ENCODE results near the gene ALOX15.
"Not testable (repeated sequence)": the region's sequence is repeated elsewhere in the genome, so short reads cannot be mapped to it uniquely, and the experiment has no call there.

ALOX15 gene

DNA sequence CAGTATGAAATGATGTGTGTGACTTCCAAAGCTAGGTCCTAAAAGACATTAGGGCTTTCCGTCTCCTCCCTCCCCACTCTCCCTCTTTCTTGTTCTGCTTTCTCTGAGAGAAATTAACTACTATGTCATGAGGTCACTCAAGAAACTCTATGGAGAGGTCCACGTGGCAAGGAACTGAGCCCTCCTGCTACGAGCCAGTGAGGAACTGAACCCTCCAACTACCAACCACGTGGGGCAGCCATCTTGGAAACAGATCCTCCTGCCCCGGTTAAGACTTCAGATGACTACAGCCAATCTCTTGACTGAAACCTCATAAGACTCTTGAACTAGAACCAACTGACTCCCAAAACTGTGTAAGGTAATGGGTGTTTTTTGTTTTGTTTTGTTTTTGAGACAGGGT, 4.2 kb upstream of the ALOX15 start:
- no peak for DNase-seq

DNA sequence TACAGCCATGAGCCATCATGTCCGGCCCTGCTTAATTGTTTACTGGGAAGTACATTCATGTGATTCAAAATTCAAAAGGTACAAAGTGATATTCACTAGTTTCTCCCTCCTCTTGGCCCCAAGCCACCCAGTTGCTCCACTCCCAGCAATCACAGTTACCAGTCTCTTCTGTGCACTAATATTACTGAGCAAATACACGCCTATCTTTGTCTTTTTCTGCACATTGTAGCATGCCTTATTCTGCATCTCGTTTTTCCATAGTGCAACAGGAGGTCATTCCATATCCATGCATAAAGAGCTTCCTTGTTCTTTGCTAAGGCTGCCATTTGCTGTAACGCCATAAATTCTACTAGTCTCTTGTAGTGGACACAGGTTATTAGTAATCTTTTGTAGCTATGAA, 2.2 kb upstream of the ALOX15 start:
- DNase-seq = no peak

DNA sequence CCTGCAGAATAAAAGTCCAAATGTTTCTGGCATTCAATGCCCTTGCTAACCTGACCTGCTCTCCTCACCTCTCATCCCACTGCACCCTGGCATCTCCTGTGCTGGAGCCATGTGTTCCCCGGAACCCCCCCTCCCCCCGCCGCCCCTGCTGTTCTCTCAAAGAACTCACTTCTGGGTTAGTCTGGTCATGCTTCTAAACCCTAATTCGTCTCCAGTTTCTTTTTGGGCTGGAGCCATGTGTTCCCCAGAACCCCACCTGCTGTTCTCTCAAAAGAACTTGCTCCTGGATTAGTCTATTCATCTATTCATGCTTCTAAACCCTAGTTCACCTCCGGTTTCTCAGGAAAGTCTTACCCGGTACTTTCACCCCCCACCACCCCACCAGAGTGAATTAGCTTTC, 808 bp upstream of the ALOX15 start:
- DNase-seq = no peak

DNA sequence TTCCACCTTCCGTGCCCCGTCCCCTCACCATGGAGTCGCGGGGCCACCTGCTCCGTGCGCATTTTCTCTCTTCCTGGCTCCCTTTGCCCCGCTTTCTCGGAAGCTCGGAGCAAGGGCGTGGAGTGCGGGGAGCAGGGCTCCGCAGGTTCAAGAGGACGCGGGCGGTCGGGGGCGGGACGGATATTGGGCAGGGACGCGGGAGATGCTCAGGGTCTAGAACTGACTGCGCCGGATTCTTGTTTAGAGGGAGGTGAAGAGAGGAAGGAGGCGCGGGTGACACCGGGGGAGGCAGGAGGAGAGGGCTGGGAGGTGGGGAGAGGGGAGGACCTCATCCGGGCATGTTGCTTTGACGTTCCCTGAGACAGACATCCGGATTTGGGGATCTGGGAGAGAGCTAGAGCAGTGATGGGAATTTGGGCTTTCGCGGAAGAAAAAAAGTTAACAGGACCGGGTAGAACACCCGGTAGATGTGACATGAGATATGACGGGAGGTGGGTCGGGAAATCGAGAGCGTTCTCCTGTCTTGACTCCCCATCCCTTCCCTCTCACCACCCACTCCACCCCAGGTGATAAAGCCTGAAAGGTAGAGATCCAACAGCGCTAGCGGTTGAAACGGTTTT, 799 bp downstream of the ALOX15 start:
- DNase-seq = peak; percentile 5

DNA sequence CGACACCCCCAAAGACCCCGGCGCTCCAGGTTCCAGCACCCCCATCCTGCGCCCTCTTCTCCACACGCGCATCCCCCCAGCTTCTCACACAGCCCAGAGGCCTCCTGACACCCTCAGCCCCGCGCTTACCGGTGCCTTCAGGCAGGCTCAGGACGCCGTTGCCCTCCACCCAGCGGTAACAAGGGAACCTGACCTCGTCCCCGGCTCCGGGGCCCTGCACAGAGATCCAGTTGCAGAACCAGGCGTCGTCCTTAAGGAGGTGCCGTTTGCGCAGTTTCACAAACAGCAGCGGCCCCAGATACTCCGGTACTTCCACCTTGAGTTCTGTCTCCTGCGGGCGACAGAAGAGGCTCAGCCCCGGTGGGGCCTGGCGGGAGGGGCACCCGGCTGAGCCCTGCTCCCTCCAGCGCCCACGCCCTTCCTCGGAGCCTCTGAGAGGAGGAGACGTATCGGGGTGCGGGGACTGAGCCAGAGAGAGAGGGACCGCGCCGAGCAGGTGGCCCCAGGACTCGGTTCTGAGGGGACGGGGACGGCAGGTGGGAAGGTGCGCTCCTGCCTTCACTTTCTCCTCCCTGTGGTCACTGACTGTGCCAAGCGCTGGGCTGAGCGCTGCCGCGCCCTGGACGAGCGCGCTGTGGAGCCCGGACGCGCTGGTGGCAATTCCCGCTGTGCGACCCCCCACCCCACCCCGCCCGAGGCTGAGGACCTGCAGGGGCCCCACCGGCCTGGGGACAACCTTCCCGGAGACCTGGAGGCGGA, 2.0 kb downstream of the ALOX15 start:
- DNase-seq = not testable (repeated sequence)

DNA sequence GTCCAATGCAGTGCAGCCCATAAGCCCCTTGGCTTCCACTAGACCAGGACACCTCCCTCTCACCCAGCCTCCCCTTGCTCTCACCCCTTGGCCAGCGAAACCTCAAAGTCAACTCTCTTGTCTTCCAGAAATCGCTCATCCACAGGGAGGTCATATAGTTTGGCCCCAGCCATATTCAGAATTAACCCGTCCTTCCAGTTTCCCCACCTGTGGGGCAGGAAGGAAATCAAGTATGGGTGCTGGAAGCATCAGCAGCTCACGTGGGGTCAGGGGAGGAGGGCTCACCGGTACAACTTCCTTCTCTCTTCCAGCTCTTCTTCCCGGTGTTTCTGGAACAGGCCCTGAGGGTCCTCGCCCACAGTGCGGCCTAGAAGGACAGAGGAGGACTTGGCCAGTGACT, 2.7 kb downstream of the ALOX15 start:
- not testable (repeated sequence) for DNase-seq

DNA sequence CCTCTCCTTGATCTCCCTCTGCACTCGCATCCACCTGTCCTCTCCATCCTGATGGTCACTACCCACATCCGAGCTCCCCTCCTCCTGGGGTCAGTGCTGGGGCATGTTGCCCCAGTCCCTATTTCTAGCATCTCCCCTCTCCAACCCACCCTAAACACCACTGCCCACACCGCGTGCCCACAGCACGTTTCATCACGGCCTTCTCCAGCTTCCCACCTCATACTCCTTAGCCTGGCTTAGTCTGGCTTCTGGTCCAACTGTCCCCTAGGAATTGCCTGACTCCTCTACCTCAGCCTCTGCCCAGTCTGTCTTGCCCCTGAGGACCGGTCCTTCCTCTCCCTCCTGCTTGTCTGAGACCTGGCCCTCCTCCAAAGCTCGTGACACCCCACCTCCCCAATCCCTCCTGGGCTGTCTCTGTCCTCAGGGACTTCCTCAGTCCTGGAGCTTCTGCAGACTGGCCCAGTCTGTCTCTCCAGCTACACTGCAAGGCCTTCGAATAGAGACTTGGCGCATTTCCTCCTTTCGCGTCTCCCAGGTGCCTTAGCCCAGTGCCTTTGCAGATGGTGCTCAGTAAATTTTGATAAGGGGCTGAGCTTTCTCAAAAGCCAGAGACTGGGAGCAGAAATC, 4.9 kb downstream of the ALOX15 start:
- no peak for DNase-seq

DNA sequence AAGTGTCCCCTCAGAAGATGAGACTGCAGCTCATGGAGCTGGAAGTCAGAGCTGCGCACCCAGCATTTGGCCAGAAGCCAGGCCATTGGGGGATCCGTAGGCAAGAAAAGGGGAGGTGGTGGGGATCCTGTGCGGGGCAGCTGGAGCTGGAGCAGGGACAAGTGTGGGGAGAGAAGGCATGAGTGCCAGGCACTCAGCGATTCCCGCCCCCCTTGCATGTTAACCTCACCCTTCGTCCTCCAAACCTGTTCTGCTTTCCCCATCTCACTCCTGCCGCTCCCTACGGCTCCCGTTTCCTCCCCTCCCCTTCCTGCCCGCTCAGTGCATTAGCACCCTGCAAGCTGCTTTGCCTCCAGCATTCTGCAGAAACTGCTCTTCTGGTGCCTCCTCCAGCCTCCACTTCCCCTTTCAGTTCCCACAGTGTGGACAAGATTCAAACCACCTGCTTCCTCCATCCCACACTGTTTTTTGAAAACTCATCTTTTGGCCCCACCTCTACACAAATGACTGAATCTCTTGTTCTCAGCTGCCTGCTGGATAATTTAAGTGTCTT, 5.6 kb downstream of the ALOX15 start:
- no peak for DNase-seq

DNA sequence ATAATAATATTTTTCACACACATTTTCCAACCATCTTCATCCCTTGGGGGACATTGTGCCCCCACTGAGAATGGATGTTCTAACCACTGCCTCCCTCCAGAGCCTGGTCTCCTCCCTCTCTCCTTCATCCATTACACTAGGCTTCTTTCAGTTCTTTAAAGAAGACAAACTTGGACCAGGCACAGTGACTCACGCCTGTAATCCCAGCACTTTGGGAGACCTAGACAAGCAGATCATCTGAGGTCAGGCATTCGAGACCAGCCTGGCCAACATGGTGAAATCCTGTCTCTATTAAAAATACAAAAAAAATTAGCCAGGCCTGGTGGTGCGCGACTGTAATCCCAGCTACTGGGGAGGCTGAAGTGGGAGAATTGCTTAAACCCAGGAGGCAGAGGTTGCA, 6.5 kb downstream of the ALOX15 start:
- no peak for DNase-seq

DNA sequence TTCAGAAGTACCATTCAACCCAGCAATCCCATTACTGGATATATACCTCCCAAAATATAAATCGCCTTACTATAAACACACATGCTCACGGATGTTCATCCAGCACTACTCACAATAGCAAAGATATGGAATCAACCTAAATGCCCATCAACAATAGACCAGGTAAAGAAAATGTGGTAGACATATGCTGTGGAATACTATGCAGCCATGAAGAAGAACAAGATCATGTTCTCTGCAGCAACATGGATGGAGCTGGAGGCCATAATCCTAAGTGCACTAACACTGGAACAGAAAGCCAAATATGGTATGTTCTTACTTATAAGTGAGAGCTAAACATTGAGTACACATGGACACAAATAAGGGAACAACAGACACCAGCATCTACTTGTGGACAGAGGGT, 7.8 kb downstream of the ALOX15 start:
- no peak for DNase-seq

DNA sequence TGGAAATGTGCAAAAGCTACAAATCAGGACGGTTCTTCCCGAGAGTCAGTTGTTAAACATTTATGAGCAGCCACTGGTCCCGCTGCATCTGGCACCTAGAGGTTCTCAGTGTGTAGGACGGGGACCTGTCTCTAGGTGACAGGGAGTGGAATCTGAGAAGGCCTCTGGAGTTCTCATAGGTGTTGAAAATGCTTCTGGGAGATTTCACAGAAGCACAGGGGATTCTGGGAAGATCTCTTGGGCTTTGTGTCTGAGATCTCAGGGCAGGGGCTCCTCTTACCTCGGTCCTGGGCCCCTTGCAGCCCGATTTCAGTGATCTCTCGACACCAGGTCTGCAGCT, 8.9 kb downstream of the ALOX15 start:
- DNase-seq = no peak

DNA sequence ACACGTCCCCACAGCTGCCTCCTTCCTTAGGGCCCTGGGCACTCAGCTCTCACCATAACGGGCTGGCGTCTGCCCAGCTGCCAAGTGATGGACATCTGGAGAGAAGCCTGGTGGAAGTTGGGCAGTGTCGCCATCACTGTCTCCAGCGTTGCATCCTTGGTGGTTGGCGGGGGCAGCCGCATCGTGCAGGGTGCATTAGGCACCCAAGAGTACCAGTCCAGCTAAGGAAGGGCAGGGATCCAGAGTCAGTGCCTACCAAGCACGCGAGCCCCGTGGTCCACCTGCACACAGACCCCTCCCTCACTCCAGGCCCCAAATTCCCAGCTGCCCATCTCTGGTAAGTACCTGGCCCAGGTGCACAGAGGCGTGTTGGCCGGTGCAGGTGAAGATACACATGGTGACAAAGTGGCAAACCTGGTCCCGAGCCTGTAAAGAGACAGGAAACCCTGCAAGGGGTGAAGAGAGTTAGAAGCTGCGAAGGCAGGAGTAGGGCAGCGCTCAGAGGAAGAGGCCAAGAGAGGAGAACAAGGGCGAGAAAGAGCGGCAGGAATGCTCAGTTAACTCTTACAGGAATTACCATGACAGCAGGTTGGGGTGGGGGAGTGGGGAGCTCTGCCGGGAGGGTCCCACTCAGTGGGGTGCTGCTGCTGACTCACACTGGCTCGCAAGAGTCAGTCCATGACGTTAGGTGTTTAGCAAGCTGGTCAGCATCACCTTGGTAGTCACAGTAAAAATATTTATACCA, 9.5 kb downstream of the ALOX15 start:
- DNase-seq = no peak

DNA sequence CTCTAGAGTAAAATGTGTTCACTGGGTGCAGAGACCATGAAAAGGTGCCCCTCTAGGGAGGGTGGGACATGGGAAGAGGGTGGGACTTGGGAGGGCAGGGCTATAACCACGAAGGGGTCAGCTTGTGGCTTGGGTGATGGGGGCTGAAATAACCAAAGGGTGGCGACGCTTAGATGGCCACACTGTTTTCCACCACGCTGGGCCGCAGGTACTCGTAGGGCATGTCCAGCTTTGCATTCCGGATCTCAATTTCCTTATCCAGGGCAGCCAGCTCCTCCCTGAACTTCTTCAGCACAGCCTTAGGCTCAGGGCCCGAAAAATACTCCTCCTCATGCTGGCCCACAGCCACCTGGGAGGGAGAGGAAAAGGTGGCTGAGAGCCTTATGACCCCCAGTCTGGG, 10.0 kb downstream of the ALOX15 start:
- DNase-seq = no peak

DNA sequence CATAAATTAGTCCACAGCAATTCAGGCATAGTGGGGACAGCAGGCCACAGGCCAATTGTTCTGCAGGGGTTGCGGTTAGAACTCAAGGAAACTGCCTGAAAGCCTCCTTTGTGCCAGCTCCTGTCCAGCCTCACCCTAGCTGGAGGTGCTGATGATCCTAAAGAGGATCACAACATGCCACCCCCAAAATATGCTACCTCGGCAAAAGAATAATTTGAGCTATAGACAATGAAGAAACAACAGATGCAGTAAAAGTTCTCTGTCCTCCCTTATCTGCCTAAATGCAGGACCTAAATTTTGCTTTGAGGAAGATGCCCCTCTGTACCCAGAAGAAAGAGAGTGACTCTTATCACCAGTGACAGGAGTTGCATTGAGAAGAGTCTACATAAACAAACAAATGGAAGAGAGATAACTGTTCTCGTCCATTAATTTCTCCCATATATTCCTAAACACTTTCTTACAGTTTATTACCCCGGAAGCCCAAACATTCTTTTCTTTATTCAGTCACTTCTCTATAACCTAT, 14.7 kb downstream of the ALOX15 start:
- DNase-seq = no peak

DNA sequence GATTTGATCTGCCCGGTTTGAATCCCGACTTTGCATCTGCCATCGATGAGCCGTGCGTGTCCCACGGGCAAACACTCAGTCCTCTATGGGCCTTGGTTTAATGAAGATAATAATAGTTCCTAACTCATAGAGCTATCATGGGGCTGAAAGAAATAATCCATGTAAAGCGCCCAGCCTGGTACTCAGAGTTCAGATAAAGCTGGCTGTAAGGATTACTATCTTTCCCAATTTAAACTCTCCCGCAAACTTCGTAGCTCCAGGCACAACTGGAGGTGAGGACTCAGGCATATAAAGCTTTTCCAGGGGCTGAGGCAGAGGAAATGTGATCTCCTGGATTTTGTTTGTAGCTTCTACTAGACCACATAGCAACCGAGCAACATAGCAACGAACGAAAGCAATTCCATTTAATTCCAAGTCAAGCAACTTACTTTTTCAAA, 16.3 kb downstream of the ALOX15 start:
- DNase-seq = no peak

DNA sequence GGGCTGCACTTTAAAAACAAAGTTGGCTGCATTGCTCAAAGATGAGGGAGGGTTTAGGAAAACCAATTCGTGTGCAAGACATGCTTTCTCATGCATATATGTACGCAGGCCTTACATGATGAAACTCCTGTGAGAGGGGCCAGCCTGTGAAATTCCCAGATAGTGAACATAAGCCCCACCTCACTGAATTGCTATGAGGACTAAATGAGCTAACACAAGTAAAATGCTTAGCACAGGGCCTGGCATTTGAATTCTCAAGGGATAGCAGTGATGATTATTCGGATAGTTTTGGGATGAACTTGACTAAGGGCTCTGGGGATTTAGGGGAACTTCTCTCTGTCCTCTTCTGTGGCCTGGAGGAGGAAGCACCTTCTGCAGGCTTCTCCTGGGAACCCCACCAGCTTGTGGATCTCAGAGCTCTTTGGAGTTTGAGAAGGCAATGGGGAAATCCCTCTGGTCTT, 17.0 kb downstream of the ALOX15 start:
- not testable (repeated sequence) for DNase-seq

DNA sequence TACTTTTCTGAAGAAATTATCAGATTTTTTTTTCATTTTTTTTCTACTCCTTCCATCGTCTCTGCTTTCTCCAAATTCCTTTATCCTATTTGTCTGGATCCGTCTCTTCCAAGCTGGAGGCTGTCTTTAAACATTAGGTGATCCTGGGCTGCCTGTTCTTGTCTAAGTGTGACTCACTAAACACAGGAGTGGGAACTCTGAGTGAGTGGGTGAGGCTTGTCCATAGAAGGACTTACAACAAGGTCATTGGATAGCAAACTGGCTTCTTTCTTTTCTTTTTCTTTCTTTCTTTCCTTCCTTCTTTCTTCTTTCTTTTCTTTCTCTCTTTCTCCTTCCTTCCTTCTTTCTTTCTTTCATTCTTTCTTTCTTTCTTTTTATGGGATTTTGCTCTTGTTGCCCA, 18.2 kb downstream of the ALOX15 start:
- DNase-seq = no peak

DNA sequence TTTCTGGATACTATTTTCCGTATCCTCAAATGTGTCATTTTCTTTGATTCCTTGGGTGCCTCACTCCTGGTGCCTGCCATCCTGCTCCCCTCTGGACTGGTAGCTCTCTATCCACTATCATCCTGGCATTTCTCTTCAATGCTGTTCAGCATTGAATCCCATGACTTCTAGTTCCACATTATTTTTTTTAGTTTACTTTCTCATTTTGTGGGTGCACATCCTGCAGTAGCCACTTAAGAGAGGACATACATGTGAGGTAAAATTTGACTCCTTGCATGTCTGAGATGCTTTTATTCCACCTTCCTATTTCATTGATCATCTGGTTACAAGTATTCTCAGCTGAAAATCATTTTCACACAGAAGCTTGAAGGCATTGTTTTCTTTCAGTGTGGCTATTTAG, 19.1 kb downstream of the ALOX15 start:
- DNase-seq = no peak

DNA sequence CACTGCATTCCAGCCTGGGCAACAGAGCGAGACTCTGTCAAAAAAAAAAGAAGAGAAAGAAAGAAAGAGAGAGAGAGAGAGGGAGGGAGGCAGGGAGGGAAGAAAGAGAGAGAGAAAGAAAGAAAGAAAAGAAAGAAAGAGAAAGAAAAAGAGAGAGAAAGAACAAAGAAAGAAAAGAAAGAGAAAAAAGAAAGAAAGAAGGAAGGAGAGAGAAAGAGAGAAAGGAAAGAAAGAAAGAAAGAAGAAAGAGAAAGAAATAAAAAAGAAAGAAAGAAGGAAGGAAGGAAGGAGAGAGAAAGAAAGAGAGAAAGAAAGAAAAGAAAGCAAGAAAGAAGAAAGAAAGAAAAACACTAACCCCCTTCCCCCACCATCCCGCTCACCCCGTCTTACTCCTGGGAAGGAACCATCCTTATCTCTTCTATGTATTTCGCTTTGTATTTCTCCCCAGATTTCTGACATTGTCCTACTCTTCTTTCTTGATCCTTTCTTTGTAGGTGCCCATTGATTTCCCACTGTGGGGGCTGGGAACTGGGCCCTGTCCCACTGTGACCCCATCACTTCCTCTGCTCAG, 20.9 kb downstream of the ALOX15 start:
- DNase-seq = no peak

DNA sequence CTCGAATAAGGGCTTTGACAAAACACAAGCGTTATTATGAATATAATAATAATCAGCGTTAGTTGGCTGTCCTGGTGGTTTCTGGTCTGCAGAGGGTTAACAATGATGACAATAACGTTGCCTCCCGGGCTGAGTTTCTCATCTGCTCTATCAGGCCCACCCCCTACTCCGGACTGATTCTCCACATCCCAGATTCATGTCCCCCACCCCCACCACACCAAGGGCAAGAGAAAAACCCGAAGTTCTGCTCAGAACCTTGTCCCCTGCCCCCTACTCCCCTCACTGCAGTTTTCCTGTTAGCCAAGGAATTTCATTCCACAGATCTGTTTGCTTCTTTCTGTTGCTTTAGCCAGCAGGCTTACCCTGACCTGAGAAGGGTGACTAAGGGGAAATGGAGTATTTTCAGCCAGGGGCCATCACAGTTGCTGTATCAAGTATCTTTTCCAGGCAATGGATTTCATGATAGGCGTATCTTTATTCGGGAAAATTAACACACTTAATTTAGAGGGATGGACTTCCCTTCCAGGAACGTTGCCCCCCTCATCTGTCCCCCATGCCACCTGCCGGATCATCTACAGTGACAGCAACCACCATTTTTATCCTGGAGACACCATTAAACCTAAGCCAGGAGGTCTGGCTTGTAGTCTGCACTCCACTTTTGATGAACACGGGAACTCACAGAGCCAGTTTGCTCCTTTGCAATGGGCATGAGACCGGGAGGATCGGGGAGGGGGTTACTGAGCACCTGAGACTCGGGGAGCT, 23.7 kb downstream of the ALOX15 start:
- DNase-seq = no peak

DNA sequence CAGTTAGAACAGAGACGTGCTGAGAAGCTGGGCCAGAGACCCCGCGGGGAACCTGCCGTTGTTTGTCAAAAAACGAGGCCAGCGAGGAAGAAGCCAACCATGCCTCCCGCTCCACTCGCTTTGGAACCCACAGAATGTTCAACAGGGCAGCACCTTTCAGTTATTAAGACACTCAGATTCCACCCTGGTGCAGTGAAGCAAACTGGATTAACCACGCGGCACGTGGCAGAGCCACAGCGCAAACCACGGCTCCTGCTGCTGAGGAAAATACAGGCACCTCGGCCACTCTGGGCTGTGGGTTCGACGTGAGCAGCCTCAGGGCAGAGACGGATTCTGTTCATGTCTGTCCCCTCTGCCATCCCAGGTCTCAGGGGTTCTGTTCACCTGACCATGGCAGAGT, 24.4 kb downstream of the ALOX15 start:
- no peak for DNase-seq

DNA sequence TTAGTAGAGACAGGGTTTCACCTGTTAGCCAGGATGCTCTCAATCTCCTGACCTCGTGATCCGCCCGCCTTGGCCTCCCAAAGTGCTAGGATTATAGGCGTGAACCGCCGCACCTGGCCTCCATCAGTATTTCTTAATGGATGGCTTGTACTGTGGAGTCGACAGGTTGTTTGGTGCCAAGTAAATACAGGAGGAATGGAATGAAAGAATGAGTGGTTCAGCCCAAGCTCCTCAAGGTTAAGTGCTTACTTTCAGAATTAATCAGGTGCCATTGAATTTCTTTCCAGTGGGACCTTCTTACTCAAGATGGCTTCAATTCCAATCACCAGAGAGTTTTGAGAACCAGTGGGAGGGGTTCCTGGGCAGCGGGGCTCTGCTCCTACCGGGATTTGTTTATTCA, 25.0 kb downstream of the ALOX15 start:
- no peak for DNase-seq
